Fibroblast of the conjunctiva (primary cell): Measurements from ENCODE around the gene OR51T1.
"Not testable (repeated sequence)": the region's sequence is repeated elsewhere in the genome, so short reads cannot be mapped to it uniquely, and the experiment has no call there.

Experiments used
- DNase-seq: peaks from one replicate; pipeline ENCODE4 v3.0.0-alpha.2; 2010; ENCODE audit warnings: low read depth

The OR51T1 gene, protein sequence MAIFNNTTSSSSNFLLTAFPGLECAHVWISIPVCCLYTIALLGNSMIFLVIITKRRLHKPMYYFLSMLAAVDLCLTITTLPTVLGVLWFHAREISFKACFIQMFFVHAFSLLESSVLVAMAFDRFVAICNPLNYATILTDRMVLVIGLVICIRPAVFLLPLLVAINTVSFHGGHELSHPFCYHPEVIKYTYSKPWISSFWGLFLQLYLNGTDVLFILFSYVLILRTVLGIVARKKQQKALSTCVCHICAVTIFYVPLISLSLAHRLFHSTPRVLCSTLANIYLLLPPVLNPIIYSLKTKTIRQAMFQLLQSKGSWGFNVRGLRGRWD

GRCh38 chr11:4881860-4882500, at the start of gene OR51T1:
OR51T1 (plus strand) TSS chr11:4881900; CDS start chr11:4881900, 0 bp downstream.
- no peak for DNase-seq

GRCh38 chr11:4839851-4840549, 41.7 kb upstream of the OR51T1 start:
- no peak for DNase-seq

GRCh38 chr11:4848908-4849532, 32.7 kb upstream of the OR51T1 start, which contains the start of gene OR51S1:
OR51S1 (minus strand) TSS chr11:4849208; CDS start chr11:4849208, 0 bp downstream.
- DNase-seq = no peak

- DNase-seq = no peak
Measured at GRCh38 chr11:4851033-4851432, 30.7 kb upstream of the OR51T1 start.

DNA sequence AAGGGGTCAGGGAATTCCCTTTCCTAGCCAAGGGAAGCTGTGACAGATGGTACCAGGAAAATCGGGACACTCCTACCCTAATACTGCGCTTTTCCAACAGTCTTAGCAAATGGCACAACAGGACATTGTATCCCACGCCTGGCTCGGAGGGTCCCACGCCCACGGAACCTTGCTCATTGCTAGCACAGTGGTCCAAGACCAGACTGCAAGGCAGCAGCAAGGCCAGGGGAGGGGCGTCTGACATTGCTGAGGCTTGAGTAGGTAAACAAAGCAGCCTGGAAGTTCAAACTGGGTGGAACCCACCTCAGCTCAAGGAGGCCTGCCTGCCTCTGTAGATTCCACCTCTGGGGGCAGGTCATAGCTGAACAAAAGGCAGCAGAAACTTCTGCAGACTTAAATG, 27.4 kb upstream of the OR51T1 start:
- not testable (repeated sequence) for DNase-seq

GRCh38 chr11:4862447-4863236, 19.1 kb upstream of the OR51T1 start:
- DNase-seq = no peak

GRCh38 chr11:4863876-4864275, 17.8 kb upstream of the OR51T1 start:
- DNase-seq = no peak

- DNase-seq = no peak
Measured at GRCh38 chr11:4865855-4866254, 15.8 kb upstream of the OR51T1 start.

- DNase-seq = no peak
Measured at GRCh38 chr11:4881188-4881587, 512 bp upstream of the OR51T1 start.

DNA sequence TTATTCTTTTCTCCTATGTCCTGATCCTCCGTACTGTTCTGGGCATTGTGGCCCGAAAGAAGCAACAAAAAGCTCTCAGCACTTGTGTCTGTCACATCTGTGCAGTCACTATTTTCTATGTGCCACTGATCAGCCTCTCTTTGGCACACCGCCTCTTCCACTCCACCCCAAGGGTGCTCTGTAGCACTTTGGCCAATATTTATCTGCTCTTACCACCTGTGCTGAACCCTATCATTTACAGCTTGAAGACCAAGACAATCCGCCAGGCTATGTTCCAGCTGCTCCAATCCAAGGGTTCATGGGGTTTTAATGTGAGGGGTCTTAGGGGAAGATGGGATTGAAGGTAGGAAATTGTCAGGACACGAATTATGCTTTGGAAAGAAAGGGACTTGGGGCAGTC, 843 bp downstream of the OR51T1 start:
- DNase-seq = no peak

DNA sequence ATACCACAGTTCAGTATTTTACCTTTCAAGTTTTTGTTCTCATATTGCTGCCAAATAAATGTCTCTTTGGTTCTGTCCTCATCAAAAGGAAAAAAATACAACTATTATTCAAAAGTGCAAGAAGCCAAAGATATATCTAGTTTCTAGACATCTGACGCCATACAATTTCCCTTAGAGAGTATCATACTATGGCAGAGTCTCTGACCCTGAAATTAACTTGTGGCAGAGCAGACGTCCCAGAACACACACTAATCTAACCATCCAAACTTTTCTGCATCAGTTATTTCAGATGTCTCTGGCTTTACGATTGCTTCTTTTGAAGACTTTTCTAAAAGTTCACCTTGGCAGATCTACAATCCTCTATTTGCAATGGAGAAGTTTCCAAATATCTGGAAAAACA, 2.7 kb downstream of the OR51T1 start:
- no peak for DNase-seq

- DNase-seq = no peak
Measured at GRCh38 chr11:4886186-4886585, 4.5 kb downstream of the OR51T1 start.

DNA sequence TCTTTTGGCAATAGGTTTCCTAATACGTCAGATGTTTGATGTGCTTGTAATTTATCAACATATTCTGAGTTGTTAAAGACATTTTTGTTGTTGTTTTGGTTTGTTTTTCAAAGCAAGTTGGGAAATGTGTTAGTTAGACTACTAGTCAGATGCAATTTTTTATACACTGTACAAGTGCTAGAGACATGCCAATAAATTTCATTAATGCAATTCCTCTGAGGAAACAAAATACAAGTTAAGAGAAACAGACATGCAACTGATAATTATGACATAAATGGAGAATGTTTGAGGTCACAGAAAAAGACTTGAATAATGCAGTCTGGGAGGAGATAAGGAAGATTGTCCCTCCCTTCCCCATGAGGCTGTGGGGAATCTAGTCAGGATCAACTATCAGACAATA, 5.9 kb downstream of the OR51T1 start:
- no peak for DNase-seq

- no peak for DNase-seq
Measured at GRCh38 chr11:4890279-4890678, 8.6 kb downstream of the OR51T1 start.

GRCh38 chr11:4891996-4892640, 10.4 kb downstream of the OR51T1 start:
- peak; percentile 56 for DNase-seq

- no peak for DNase-seq
Measured at GRCh38 chr11:4903484-4903883, 21.8 kb downstream of the OR51T1 start, which contains the start of gene OR51A7. OR51A7 (plus strand) TSS chr11:4903783; CDS start chr11:4907370, 3,587 bp downstream.

DNA sequence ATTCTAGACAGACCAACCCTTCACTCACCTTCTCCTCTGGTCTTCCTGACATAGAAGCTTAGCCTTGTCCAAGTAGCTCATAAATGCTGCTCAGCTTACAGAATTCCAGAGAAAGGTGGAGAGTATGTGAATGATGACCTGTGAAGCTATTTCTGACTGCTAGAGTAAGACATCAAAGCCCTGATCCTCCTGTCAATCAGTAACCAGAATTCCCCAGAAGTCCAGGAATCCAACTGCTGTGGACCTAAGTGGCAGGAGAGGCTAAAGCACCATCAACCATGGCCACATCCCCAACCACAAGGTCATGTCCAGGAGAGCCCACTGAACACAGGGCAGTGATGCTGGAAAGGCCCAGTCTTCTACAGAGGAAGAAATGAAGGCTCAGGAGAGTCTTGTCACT, 34.9 kb downstream of the OR51T1 start:
- no peak for DNase-seq

DNA sequence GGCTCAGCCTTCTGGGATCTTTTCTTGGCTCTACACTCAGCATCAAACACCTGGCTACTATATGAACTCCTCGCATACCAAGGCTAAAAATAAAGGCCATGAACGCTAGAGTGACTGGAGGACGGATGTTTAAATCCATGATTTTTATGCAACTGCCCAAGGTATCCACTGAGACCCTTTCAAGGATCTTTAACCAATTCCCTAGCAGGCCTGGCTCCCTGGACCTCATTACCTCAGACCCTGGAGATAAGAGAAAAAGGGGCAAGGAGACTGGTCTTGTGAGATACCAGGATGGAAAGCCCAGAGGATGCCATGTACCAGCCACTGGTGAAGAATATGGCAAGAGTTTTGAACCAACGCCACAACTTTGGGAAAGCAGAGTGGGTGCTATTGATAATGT, 37.5 kb downstream of the OR51T1 start, which contains the start of gene OR51G2:
Gene OR51G2 (minus strand): TSS at position 101 of the 400 bp plus-strand sequence. CDS start 3,687 bp downstream, outside the sequence.
- no peak for DNase-seq

GRCh38 chr11:4921796-4922195, 40.1 kb downstream of the OR51T1 start:
- no peak for DNase-seq

DNA sequence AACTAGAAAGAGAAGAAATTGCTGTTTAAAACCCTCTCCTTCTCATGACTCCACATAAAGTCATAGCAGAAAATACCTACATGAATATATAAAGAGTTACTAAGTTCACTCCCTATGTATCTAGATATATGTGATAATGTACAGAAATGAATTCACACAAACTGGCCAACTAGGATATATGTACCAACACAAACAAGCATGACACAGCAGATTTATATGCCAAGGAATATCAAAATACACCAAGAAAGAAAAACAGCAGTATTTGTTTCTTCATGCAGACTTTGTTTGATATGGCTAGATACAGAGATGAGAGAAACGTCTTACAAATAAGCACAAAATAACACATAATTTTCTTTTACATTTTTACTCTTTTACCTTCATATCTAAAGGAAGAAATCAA, 40.6 kb downstream of the OR51T1 start:
- DNase-seq = no peak

GRCh38 chr11:4924239-4924638, 42.5 kb downstream of the OR51T1 start, which contains the start of gene OR51G1:
OR51G1 (minus strand) TSS chr11:4924339; CDS start chr11:4924339, 0 bp downstream.
- no peak for DNase-seq
